Erythroblast (primary cell): ENCODE results near the gene CCDC159.

ENCODE experiments used
- DNase-seq, 2 experiments: peaks; one replicate each; lab custom pipeline; 2025; lab: John Stamatoyannopoulos, UW
- GATA1 ChIP-seq: IDR thresholded peaks from 2 replicates; pipeline ENCODE4 v1.6.1; 2011; ENCODE audit warnings: low read depth, mild to moderate bottlenecking, control low read depth, low read length, moderate library complexity
- POLR2A ChIP-seq: IDR thresholded peaks from 2 replicates; pipeline ENCODE4 v1.6.1; 2011; ENCODE audit warnings: mild to moderate bottlenecking, low read length

The CCDC159 gene

GRCh38 chr19:11373166-11373884 lies 27.0 kb downstream of the CCDC159 start:
- TF ChIP-seq POLR2A: no peak
- TF ChIP-seq GATA1: no peak
- DNase-seq: peak; percentile 63 to 67

GRCh38 chr19:11373885-11374432 lies 27.6 kb downstream of the CCDC159 start:
- TF ChIP-seq POLR2A (no peak), GATA1 (no peak)

GRCh38 chr19:11374433-11375142 lies 28.3 kb downstream of the CCDC159 start, which contains the start of gene SWSAP1:
Gene SWSAP1 (plus strand): TSS chr19:11374666. CDS start chr19:11374681, 15 bp downstream.
- TF ChIP-seq GATA1 (no peak), POLR2A (peak; percentile 82)
- peak; percentile 98 to 99 for DNase-seq

More at GRCh38 chr19:11373885-11374432, 27.6 kb downstream of the CCDC159 start:
- DNase-seq: no peak

- DNase-seq: peak; percentile 63 to 64
- TF ChIP-seq GATA1 (no peak), POLR2A (peak; percentile 83)
Measured at GRCh38 chr19:11375143-11375948, 29.0 kb downstream of the CCDC159 start.

- no peak for TF ChIP-seq POLR2A
- TF ChIP-seq GATA1: no peak
- peak; percentile 49 to 68 for DNase-seq
Measured at GRCh38 chr19:11377237-11377636, 30.9 kb downstream of the CCDC159 start.

GRCh38 chr19:11377756-11378155 lies 31.4 kb downstream of the CCDC159 start:
- no peak for DNase-seq
- TF ChIP-seq POLR2A: no peak
- no peak for TF ChIP-seq GATA1

GRCh38 chr19:11378319-11379189 lies 32.2 kb downstream of the CCDC159 start:
- TF ChIP-seq POLR2A (no peak), GATA1 (no peak)
- DNase-seq: peak; percentile 58 to 63

GRCh38 chr19:11379269-11379845 lies 33.0 kb downstream of the CCDC159 start:
- TF ChIP-seq POLR2A: peak; percentile 25
- DNase-seq: peak in 1 of 2 experiments; percentile 53

GRCh38 chr19:11379857-11380350 lies 33.6 kb downstream of the CCDC159 start:
- TF ChIP-seq GATA1 (no peak), POLR2A (peak; percentile 1)
- no peak for DNase-seq

- TF ChIP-seq GATA1: no peak
- TF ChIP-seq POLR2A: peak; percentile 49
- peak; percentile 93 for DNase-seq
Measured at GRCh38 chr19:11380653-11381537, 34.6 kb downstream of the CCDC159 start.

GRCh38 chr19:11382898-11383705 lies 36.8 kb downstream of the CCDC159 start:
- TF ChIP-seq POLR2A: peak; percentile 33
- no peak for TF ChIP-seq GATA1
- peak; percentile 96 for DNase-seq
